Measurements from ENCODE around the gene CAPN8. TPM values are rescaled to one million over a fixed set of nuclear protein-coding genes. Genes with fewer than 3 reads are reported as not detected.

CAPN8 gene
- total RNA-seq, 1 donor from 2014 or later = 0.63 TPM

- no peak for TF ChIP-seq CTCF (IDR thresholded peaks at IDR 0.05; ENCODE audit: unreplicated experiment)
- Mint-ChIP-seq H3K36me3 (no peaks in the 10 kb centered on the region), H3K4me3 (no peak overlapping the region), H3K4me1 (peaks cover 2% of the 10 kb centered on the region), H3K27me3 (ENCODE audit: low read depth) (peaks cover 4% of the 10 kb centered on the region), H3K9me3 (no peaks in the 10 kb centered on the region), H3K27ac (no peak overlapping the region)
- no peak for DNase-seq (ENCODE audit: low spot score in 2 of 2, unreplicated experiment in 2 of 2)
These were observed 107.0 kb downstream of the CAPN8 start for GRCh38 chr1:223558512-223558911.

GRCh38 chr1:223557130-223557475 lies 108.4 kb downstream of the CAPN8 start:
- no peaks in the 10 kb centered on the region for H3K36me3 Mint-ChIP-seq
- no peaks in the 10 kb centered on the region for H3K9me3 Mint-ChIP-seq
- TF ChIP-seq CTCF (IDR thresholded peaks at IDR 0.05; ENCODE audit: unreplicated experiment) = peak; percentile 9
- no peak for DNase-seq (ENCODE audit: low spot score in 2 of 2, unreplicated experiment in 2 of 2)
- H3K27me3 Mint-ChIP-seq (ENCODE audit: low read depth) = peaks cover 4% of the 10 kb centered on the region
- H3K4me3 Mint-ChIP-seq = no peak overlapping the region
- H3K27ac Mint-ChIP-seq = no peak overlapping the region
- H3K4me1 Mint-ChIP-seq = peaks cover 10% of the 10 kb centered on the region

GRCh38 chr1:223556414-223557129 lies 108.9 kb downstream of the CAPN8 start:
- no peaks in the 10 kb centered on the region for H3K9me3 Mint-ChIP-seq
- TF ChIP-seq CTCF (IDR thresholded peaks at IDR 0.05; ENCODE audit: unreplicated experiment) = peak; percentile 25
- peaks cover 4% of the 10 kb centered on the region for H3K27me3 Mint-ChIP-seq (ENCODE audit: low read depth)
- H3K4me3 Mint-ChIP-seq = no peak overlapping the region
- no peaks in the 10 kb centered on the region for H3K36me3 Mint-ChIP-seq
- H3K4me1 Mint-ChIP-seq = peaks cover 12% of the 10 kb centered on the region
- DNase-seq (ENCODE audit: low spot score in 2 of 2, unreplicated experiment in 2 of 2) = no peak
- no peak overlapping the region for H3K27ac Mint-ChIP-seq

- no peak overlapping the region for H3K27ac Mint-ChIP-seq
- no peak for DNase-seq (ENCODE audit: low spot score in 2 of 2, unreplicated experiment in 2 of 2)
- H3K27me3 Mint-ChIP-seq (ENCODE audit: low read depth) = peaks cover 6% of the 10 kb centered on the region
- no peaks in the 10 kb centered on the region for H3K36me3 Mint-ChIP-seq
- H3K9me3 Mint-ChIP-seq = no peaks in the 10 kb centered on the region
- no peak overlapping the region for H3K4me3 Mint-ChIP-seq
- H3K4me1 Mint-ChIP-seq = peaks cover 28% of the 10 kb centered on the region
- no peak for TF ChIP-seq CTCF (IDR thresholded peaks at IDR 0.05; ENCODE audit: unreplicated experiment)
These were observed 111.5 kb downstream of the CAPN8 start for GRCh38 chr1:223553957-223554356.

- Mint-ChIP-seq H3K4me1 (peaks cover 28% of the 10 kb centered on the region), H3K9me3 (peaks cover 10% of the 10 kb centered on the region), H3K27me3 (ENCODE audit: low read depth) (peaks cover 20% of the 10 kb centered on the region), H3K27ac (no peak overlapping the region), H3K4me3 (no peak overlapping the region), H3K36me3 (no peaks in the 10 kb centered on the region)
- DNase-seq (ENCODE audit: low spot score in 2 of 2, unreplicated experiment in 2 of 2) = no peak
- no peak for TF ChIP-seq CTCF (IDR thresholded peaks at IDR 0.05; ENCODE audit: unreplicated experiment)
These were observed 113.9 kb downstream of the CAPN8 start for GRCh38 chr1:223551610-223552009.
